Heart left ventricle (tissue), 13 donors: ENCODE results near the gene CFAP58.

Experiments
- CTCF ChIP-seq, 12 donors: fragments of 200-600 bp; sonication (generic) in 4 of 12; IDR thresholded peaks; one replicate each; pipeline versions ENCODE4 v1.5.0 to v1.8.0; 2018 to 2022; ENCODE audit warnings: antibody characterized with exemption in 12 of 12, mild to moderate bottlenecking in 5 of 12
- POLR2A ChIP-seq, 2 donors: fragments of 450-650 bp; IDR thresholded peaks; one replicate each; pipeline ENCODE4 v1.6.1; 2017; ENCODE audit warnings: antibody characterized with exemption in 2 of 2, mild to moderate bottlenecking in 2 of 2, moderate library complexity in 2 of 2
- donor health status: ischemic (EF 13 %, LVEDD 7.1; RV severe dilation, severe dysfunction).
- donor health status: DM: no; HTN: yes; CAD: no.
- donor health status: DM: no; HTN: no; CAD: no.
- donor health status: ischemic (EF 25% LVEDD 6.9; RV normal size, moderate dysfunction).
- donor health status: ischemic (EF 25% LVEDD 5.7; RV mildly dilated, moderate dysfunction).
- donor health status: ischemic (EF 35%, LVEDD 5.7; RV mildly dilated, moderate dysfunction).
- donor health status: nonischemic (EF 11% LVEDD 7.7; RV severe dilation, severe dysfunction).
- donor health status: DM: yes; HTN: yes; CAD: no.
- donor health status: PGD.
- donor health status: ischemic (EF 29% LVEDD 5.4; RV normal size, mild dysfunction).
- donor health status: nonischemic (EF 23%, LVEDD 6.1; RV moderate dilation, normal function).

- TF ChIP-seq CTCF (IDR thresholded peaks at IDR 0.05) (no peak), POLR2A (IDR thresholded peaks at IDR 0.05) (no peak)
These were observed 4.0 kb upstream of the CFAP58 start for GRCh38 chr10:104349623-104350126.
